ENCODE measurements around the gene CCT4.
A peak's percentile ranks its signal among the peaks of the same experiment; 100 is the strongest.

Gene CCT4

DNA sequence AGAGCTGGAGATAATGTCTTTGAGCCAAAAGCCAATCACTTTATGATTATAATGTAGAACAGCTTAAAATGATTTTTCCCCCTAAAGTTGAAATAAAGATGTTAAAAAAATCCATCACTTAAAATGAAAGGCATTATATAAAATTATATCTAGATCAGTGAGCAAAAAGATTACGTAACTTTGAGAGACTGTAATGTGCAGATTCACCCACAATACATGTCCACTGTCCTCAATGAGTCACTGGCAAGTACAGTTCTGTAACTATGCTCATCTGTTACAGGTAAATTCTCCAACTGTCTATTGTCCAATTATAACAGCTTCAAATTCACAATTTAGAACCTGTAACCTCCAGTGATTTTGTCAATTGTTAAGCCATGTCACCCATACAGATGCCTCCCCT, 53.6 kb downstream of the CCT4 start:
- peak; percentile 19 for DNase-seq (ENCODE audit: low read depth)

GRCh38 chr2:61833971-61834370, 54.5 kb downstream of the CCT4 start:
- TF ChIP-seq CTCF (conservative IDR thresholded peaks at IDR 0.05; ENCODE audit: control insufficient read depth, insufficient read depth, low read depth, low read length): no peak
- H3K4me3 ChIP-seq (ENCODE audit: control insufficient read depth, low read depth, low read length): no peak overlapping the region
- no peak for DNase-seq (ENCODE audit: low read depth)

More for the DNA sequence above, 53.6 kb downstream of the CCT4 start:
- no peak overlapping the region for H3K4me3 ChIP-seq (ENCODE audit: control insufficient read depth, low read depth, low read length)
- no peak for TF ChIP-seq CTCF (conservative IDR thresholded peaks at IDR 0.05; ENCODE audit: control insufficient read depth, insufficient read depth, low read depth, low read length)

DNA sequence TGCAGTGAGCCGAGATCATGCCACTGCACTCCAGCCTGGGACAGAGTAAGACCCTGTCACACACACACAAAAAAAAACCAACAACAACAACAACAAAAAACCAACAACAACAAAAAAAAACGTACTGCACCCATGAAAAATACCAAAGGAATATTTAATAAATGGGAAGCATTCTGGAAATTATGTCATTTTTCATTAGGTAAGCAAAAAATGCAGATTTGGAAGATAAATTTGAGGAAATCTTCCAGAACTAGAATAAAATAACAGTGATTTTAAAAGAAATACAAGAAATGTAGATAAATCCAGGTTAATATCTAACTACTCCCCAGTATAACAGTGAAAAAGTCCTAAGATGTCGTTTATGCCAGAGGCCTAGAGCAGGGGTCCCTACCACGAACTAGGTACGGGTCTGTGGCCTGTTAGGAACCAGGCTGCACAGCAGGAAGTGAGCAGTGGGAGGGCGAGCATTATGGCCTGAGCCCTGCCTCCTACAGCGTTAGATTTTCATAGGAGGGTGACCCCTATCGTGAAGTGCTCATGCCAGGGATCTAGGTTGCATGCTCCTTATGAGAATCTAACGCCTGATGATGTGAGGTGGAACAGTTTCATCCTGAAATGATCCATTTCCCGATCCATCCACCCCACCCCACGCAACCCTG, 56.1 kb downstream of the CCT4 start:
- DNase-seq (ENCODE audit: low read depth): no peak
- no peak for TF ChIP-seq CTCF (conservative IDR thresholded peaks at IDR 0.05; ENCODE audit: control insufficient read depth, insufficient read depth, low read depth, low read length)
- no peak overlapping the region for H3K4me3 ChIP-seq (ENCODE audit: control insufficient read depth, low read depth, low read length)

- H3K4me3 ChIP-seq (ENCODE audit: control insufficient read depth, low read depth, low read length): no peak overlapping the region
- no peak for TF ChIP-seq CTCF (conservative IDR thresholded peaks at IDR 0.05; ENCODE audit: control insufficient read depth, insufficient read depth, low read depth, low read length)
- no peak for DNase-seq (ENCODE audit: low read depth)
Observed at GRCh38 chr2:61822255-61822654, 66.2 kb downstream of the CCT4 start.
